Left renal cortex interstitium (tissue), 4 donors: ENCODE measurements around the gene CRTC1. TPM values are rescaled to one million over a fixed set of nuclear protein-coding genes. Genes with fewer than 3 reads are reported as not detected.
A peak's percentile ranks its signal among the peaks of the same experiment; 100 is the strongest.

Source experiments
- DNase-seq, 4 donors: peaks; one replicate each; pipeline ENCODE4 v3.0.0-alpha.2; 2013; ENCODE audit warnings: low read depth in 4 of 4, low spot score in 2 of 4, missing footprints in 1 of 4
- polyA plus RNA-seq, 4 donors: library from polyadenylated mRNA; unstranded; fragments of 120-200 nt; gene quantifications; one replicate each; pipeline ENCODE4 v1.2.1, GENCODE V29; 2013; ENCODE audit not compliant: insufficient read length in 4 of 4

Gene CRTC1
- polyA plus RNA-seq, 4 donors, result 12.2 to 32.4 (median 21.6) TPM

DNA sequence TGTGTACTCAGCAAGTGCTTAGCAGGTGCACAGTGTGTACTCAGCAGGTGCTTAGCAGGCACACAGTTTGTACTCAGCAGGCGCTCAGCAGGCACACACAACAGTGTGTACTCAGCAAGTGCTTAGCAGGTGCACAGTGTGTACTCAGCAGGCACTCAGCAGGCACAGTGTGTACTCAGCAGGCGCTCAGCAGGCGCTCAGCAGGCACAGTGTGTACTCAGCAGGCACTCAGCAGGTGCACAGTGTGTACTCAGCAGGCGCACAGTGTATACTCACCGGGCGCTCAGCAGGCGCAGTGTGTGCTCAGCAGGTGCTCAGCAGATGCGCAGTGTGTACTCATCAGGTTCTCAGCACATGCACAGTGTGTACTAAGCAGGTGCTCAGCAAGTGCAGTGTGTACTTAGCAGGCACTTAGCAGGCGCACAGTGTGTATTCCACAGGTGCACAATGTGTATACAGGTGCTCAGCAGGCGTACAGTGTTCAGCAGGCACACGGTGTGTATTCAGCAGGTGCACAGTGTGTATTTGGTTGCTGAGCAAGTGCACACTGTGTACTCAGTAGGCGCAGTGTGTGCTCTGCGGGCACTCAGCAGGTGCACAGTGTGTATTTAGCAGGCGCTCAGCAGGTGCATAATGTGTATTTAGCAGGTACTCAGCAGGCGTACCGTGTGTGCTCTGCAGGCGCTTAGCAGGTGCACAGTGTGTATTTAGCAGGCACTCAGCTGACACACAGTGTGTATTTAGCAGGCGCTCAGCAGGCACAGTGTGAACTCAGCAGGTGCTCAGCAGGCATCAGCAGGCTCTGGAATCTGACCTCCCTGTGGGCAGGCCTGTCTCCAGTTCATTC lies 15.1 kb downstream of the CRTC1 start:
- DNase-seq, result no peak

GRCh38 chr19:18699403-18700054 lies 16.0 kb downstream of the CRTC1 start:
- no peak for DNase-seq

GRCh38 chr19:18700501-18701249 lies 17.2 kb downstream of the CRTC1 start:
- peak in 3 of 4 donors; percentile 37 to 48 (median 41) for DNase-seq

GRCh38 chr19:18701250-18701608 lies 17.7 kb downstream of the CRTC1 start:
- DNase-seq, result no peak

DNA sequence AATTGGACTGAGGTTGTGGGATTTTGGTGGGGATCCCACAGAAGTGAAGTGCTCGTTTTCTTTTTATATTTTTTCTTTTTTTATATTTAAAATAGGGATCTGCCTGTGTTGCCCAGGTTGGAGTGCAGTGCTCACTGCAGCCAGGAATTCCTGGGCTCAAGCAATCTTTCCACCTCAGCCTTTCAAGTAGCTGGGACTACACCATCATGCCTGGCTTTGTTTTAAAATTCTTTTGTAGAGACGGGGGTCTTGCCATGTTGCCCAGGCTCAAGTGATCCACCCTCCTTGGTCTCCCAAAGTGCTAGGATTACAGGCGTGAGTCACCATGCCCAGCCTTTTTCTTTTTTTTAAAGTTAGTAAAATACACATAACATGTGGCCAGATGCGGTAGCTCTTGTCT lies 20.6 kb downstream of the CRTC1 start:
- DNase-seq, result no peak

GRCh38 chr19:18704971-18705370 lies 21.5 kb downstream of the CRTC1 start:
- DNase-seq, result no peak

- no peak for DNase-seq
Measured at GRCh38 chr19:18708452-18709231, 25.2 kb downstream of the CRTC1 start.

GRCh38 chr19:18709546-18709945 lies 26.1 kb downstream of the CRTC1 start:
- no peak for DNase-seq

- DNase-seq, result no peak
Measured at GRCh38 chr19:18710186-18710585, 26.7 kb downstream of the CRTC1 start.

DNA sequence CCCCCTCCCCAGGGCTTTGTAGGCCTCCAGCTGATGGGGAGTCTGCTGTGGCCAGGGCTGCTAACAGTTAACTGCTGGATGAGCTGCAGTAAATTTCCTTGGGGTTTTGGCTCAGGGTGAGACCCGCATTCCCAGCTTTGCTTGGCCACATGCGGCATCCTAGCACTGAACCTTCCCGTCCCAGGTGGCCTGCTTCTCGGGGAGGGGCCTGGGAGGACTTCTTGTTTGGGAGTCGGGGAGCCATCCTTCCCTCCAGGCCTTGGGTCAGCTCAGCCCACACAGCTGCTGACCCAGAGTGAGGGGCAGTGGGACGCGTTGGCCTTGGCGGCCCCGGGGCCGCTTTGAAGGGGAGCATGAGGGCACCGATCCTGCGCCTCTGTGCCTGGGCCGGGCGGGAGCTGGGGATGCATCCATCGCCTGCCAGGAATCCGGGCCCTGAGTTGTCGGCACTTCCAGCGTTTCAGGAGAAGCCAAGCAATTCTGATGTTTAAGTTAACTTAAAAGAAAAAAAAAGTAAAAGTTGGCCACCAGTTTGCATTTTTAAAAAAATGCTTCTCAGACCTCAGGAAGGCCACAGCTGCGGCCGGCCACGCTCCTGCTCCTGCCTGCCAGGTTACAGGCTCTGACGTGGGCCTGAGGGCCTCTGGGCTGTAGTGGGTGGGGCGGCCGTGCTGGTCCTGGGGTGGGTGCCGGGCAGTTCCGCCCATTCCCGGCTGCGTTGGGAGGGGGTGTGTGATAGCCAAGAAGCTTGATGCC lies 27.7 kb downstream of the CRTC1 start:
- no peak for DNase-seq

DNA sequence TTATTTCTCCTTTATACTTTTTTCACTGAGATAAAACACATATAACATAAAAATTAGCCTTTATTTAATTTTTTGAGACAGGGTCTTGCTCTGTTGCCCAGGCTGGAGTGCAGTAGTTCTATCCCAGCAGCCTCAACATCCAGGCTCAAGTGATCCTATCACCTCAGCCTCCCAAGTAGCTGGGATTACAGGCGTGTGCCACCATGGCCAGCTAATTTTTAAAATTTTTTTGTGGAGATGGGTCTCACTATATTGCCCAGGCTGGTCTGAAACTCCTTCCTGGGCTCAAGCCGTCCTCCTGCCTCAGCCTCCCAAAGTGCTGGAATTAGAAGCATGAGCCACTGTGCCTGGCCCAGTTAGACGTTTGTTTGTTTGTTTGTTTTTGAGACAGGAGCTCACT lies 28.4 kb downstream of the CRTC1 start:
- no peak for DNase-seq

DNA sequence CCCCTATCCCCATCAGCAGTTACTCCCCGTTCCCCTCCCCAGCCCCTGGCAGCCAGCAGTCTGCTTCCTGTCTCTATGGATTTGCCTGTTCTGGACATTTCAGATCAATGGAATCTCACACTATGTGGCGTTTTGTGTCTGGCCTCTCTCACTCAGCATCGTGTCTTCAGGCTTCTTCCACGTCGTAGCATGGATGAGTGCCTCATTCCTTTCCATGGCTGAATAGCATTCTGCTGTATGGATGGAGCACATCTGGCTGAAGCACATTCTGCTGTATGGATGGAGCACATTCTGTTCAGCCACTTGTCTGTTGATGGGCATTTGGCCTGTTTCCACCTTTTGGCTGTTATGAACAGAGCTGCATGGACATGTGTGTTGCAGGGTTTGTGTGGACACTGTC lies 29.5 kb downstream of the CRTC1 start:
- DNase-seq, result no peak

DNA sequence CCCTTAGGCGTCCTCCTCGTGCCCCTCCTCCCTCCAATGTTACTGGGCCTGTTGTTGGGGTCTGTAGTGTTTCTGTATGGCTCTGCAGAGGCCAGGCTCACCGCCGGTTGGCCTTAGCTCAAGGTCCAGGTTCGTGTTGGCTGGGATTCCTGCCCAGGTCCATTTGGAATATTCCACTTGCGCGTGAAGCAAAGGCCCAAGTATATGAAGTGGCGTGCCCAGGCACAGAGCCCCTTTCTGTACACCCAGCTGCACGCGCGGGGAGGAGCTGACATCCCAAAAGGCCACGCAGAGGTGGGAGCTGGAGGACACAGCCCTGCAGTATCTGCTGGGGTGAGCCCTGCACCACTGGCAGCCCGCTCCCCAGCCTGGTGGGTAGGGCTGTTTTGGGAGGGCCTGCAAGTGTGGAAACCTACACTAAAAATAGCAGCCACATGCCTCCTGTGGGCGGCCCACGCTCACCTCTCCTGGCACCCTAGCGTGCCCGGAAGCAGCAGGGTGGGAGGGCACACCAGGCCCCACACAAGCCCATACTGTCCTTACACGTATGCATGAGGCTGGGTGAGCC lies 30.2 kb downstream of the CRTC1 start:
- no peak for DNase-seq

- DNase-seq, result no peak
Measured at GRCh38 chr19:18715416-18715815, 31.9 kb downstream of the CRTC1 start.

DNA sequence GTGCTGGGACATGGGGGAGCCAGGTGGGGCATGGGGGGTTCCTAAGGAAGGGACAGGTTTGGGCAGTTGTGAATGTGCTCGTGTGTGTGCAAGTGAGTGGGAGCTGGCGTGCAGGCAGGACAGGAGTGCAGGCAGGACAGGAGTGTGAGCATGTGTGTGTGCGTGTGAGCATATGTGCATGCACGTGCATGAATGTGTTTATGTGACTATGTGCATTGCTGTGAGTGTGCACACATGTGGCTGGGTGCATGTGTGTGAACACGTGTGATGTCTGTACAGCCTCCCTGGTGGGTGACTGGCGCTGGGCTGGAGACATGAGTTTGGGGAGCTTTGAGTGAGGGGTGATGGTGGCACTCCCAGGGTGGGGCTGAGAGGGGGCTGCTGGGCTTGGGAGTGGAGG lies 33.4 kb downstream of the CRTC1 start:
- DNase-seq, result no peak

- no peak for DNase-seq
Measured at GRCh38 chr19:18717601-18718000, 34.1 kb downstream of the CRTC1 start.

DNA sequence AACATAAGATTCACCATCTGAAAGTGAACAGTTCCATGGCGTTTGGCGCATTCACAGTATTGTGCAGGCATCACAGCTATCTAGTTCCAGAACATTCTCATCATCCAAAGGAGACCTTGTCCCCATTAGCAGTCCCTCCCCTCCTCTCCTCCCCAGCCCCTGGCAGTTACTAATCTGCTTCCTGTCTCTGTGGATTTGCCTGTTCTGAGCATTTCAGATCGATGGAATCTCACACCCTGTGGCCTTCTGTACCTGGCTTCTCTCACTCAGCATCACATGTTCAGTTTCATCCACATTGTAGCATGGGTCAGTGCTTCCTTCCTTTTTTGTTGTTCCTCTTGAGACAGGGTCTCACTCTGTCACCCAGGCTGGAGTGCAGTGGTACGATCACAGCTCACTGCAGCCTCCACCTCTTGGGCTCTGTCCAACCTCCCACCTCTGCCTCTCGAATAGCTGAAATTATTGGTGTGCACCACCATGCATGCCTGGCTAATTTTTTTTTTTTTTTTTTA lies 34.6 kb downstream of the CRTC1 start:
- no peak for DNase-seq

DNA sequence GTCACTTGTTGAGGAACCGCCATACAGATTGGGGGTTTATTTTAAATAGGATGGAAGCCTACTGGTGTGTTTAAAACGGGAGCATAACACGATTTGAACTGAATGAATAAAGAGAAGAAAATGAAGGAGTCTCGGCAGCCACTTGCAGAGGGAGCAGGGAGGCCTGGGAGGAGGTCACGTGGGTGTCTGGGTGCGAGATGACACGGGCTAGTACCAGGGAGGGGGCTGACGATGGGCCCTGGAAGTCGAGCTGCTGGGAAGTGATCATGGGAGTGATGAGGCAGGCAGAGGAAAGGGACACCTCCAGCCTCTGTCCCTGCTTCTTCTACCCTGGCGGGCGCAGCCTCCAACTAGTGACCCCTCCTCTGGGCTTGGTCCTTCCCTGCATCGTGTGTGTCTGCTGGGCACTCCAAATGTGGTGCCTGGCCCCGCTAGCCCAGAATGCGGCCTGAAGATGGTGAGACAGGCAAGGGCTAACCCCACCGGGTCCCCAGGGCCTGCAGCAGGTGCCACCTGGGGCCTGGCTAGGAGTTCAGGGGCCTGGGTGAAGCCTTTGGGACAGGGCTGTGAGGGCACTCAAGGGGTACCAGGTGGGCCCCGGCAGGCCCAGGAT lies 35.5 kb downstream of the CRTC1 start:
- no peak for DNase-seq

GRCh38 chr19:18719541-18719940 lies 36.1 kb downstream of the CRTC1 start:
- DNase-seq, result no peak
